GM10847 (cell line): ENCODE results near the gene ERMP1.

Experiments
- POLR2A ChIP-seq: IDR thresholded peaks from 2 replicates; pipeline ENCODE4 v1.6.1; 2011; ENCODE audit not compliant: insufficient read length; ENCODE audit errors: extremely low read depth

The ERMP1 gene

GRCh38 chr9:5811751-5812150, 21.2 kb downstream of the ERMP1 start:
- no peak for TF ChIP-seq POLR2A

- TF ChIP-seq POLR2A: no peak
Measured at GRCh38 chr9:5805478-5805877, 27.4 kb downstream of the ERMP1 start.

DNA sequence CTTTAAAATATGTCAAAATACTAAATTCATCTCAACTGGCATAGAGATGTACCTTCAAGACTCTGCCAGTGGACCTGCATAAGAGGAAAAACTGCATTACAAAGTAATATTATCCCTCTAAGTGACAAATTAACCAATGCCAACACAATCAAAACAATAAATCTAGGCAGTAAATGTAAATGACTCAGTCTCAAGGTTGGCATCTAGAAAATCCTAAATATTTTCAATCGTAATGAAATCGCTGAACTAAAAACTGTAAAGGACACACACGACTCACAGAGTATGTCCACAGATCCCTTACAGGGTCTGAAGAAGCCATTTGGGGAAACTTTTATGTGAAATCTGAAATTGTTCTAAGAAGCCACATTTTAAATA, 31.2 kb downstream of the ERMP1 start:
- no peak for TF ChIP-seq POLR2A

DNA sequence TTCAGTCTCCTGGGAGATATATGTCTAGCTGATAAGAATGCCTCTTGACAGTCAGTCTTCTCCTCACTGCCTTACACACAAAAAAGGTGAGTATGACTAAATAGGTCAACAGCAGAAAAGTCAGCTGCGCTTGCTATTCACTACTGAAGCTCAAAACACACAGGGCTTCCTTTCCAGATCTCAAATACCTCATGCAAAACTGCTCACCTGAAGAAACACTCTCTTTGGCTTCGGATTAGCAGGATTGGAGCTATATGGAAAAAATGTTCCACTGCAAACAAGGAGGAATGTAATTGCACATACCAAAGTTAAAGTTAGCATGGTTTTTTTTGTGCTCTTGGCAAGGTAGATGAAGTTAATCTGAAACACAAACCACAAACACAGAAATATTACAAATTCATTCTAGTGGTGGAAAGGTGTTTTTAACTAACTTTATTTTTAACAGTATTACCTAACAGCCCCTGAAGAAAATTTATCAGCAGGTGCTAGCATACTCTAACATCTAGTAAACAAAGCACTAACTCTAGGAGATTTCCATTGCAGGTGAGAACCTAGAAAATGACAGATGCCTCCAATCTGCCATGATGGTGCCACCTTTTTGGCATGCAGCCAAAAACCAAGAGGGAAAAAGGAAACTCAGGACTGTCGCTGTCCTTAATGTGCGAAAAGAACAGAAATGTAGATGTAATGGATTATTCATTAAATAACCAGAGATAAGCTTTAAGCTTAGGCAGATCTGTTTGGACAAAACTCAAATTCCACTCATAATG, 31.8 kb downstream of the ERMP1 start:
- no peak for TF ChIP-seq POLR2A

GRCh38 chr9:5799314-5799713, 33.6 kb downstream of the ERMP1 start:
- TF ChIP-seq POLR2A: no peak

GRCh38 chr9:5798581-5798980, 34.3 kb downstream of the ERMP1 start:
- no peak for TF ChIP-seq POLR2A

GRCh38 chr9:5796298-5796697, 36.6 kb downstream of the ERMP1 start:
- TF ChIP-seq POLR2A: no peak

GRCh38 chr9:5793812-5794211, 39.1 kb downstream of the ERMP1 start:
- TF ChIP-seq POLR2A: no peak

- TF ChIP-seq POLR2A: no peak
Measured at GRCh38 chr9:5791870-5792269, 41.0 kb downstream of the ERMP1 start.

DNA sequence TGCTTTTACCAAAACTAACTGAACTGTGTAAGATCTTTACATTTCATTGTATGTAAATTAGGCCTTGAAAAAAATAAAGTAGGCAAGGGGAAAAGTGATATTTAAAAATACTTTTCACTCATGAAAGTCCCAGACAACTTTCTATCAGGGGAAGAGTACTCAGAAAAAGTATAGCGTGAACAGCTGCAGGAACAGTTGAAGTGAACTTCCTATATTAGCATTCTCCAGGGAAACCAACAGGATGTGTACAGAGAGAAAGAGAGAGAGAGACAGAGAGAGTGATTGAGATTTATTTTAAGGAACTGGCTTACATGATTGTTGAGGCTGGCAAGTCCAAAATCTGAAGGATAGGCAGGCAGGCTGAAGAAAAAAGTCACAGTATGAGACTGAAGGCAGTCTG, 42.0 kb downstream of the ERMP1 start:
- no peak for TF ChIP-seq POLR2A

- no peak for TF ChIP-seq POLR2A
Measured at GRCh38 chr9:5789489-5789888, 43.4 kb downstream of the ERMP1 start.

DNA sequence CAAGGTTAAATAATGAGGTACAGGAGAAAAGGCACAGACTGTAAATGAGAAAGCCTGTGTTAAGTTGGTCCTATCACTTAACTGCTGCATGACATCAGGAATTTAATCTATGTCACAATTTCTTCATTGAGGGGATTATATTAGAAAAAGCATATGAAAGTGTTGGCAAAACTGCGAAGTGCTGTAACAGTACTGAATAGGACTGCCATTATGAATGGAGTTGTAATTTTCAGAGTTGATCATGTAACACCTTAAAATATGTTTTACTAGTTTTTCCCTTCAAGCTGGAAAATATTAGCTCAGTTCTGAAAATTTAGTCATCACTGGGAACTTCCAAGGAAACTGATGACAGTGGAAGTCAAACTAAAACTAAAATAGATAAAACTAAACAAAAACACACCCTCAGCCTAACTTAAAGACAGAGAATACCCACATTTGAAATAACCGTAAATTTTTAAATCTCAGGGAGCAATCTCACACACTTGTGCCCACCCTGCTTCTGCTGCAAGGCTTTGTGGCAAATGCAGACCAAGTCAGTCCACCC, 45.1 kb downstream of the ERMP1 start:
- no peak for TF ChIP-seq POLR2A

GRCh38 chr9:5787220-5787619, 45.7 kb downstream of the ERMP1 start:
- TF ChIP-seq POLR2A: no peak

GRCh38 chr9:5786370-5787127, 46.4 kb downstream of the ERMP1 start:
- TF ChIP-seq POLR2A: no peak

DNA sequence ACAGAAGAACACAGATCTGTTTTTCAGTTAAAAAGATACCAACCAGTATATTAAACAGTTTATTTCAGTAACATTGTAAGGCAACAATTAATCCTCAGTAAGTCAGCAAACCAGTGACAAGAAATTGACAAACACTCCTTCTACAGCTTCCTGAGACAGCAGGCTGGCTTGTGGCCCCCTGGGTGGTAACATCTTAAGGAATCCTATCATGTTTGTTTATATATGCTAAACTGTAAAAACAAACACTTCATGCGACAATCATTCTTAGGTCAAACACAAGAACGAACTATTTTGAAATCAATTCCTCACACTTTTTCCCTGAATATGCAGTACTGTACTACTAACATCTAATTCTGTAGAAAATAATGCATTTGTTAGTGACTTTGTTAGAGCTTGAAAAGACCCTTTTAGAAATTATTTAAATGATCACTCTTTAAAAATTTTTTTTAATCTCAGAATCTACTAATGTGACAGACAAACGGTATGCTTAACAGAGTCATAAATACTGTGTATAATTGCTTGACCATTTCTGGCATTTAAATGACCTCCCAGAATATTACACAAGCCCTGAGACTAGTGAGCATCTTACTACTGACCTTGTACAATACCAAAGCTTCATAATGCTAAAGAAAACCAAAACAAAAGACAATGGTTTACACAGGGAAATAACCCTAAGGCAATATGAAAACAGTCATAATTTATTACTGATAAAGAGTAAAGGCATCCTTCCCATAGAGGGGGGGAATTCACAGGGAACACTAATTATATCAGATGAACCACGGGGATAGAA, 48.2 kb downstream of the ERMP1 start:
- no peak for TF ChIP-seq POLR2A
